A204.1 (cell line): ENCODE results near the gene FAM200B.

Experiments
- FAIRE-seq: peaks from 2 replicates; lab custom pipeline; 2012; peaks lifted over from hg19 to GRCh38; lab: Jason Lieb, UNC

The FAM200B gene

DNA sequence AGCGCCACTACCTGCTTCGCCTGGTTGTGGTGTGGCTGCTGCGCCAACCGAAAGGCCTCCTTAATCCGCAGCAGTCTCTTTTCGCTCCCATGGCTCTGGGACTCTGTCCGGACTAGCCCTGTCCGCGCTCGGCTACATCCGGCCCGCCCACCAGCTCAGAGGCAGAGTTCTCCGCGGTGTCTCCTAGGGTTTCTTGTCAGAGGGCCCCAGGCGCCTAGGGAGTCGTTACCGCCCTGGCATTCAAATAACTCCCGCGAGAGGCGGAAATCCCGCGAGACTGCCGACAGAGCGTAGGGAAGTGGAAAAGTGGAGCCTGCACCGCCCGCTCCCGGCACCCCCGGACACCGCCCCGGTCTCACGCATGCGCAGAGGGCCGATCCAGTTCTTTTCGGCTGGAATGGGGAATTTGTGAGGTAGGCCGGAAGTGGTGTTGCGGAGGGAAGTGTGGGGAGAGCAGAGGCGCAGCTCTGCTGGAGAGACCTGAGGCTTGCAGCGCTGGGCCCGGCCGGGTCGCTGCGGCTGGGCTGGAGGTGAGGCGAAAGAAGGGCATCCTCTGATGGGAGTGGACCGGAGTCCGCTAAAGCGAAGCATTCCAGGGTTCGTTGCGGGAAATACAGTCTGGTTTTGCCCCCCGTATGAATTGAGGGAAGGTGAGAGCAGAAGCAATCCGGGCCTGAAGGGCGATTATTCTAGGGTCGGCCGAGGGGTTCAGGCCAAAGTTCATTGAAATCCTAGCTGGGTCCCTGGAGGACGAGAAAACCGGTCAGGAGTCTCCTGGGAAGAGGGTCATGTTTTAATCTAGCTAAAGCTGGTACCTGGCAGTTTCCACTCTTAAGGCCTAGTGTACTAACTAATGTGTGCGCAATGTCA, at the start of gene FAM200B:
FAM200B (plus strand) TSS at position 456 of the 870 bp plus-strand sequence. CDS start 5,151 bp downstream, outside the sequence.
- FAIRE-seq = peak; percentile 96

DNA sequence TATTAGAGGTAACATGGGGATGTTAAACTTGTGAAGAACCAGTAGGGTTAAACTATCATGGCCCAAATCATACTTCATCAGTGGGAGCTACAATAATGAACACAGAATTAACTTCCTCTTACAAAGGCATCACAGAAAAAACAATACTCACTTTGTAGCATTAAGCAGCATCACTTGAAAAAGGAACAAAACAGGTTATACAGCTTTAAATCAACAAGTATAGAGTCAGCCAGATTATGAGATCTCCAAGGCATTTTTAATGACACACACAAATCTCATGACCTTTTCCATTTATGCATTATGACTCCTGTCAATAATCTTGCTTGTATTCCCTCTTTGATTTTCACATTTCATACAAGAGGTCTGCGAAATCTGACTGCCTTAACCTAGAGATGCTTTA, 44.8 kb upstream of the FAM200B start:
- FAIRE-seq = no peak

DNA sequence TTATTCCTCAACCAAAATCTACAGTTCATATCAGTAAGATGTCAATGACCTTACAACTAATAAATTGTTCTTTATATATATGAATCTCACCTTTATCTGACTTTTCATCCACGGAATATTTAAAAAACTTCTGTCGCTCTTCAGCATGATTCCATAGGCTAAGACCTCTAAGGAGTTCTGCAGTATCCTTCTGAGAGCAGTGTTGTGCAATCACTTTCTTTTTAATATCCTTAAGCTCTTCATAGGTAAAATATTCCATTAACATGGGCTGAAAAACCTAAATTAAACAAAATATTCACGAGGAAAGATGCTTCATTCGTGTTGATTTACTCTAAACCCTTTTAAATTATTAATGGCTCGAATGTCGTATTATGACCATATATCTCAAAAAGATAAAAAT, 43.2 kb upstream of the FAM200B start:
- FAIRE-seq = no peak

DNA sequence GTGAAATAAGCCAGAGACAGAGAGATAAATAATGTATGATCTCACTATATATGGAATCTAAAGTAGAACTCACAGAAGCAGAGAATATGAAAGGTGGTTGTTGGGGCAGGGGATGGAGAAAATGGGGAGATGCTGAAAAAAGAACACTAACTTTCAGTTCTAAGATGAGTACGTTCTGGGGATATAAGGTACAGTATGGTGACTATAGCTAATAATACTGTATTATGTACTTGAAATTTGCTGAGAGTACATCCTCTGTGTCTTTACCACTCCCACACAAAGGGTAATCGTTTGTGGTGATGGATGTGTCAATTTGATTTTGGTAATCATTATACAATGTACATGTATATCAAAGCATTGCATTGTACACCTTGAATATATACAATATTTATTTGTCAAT, 33.0 kb upstream of the FAM200B start:
- FAIRE-seq = no peak

DNA sequence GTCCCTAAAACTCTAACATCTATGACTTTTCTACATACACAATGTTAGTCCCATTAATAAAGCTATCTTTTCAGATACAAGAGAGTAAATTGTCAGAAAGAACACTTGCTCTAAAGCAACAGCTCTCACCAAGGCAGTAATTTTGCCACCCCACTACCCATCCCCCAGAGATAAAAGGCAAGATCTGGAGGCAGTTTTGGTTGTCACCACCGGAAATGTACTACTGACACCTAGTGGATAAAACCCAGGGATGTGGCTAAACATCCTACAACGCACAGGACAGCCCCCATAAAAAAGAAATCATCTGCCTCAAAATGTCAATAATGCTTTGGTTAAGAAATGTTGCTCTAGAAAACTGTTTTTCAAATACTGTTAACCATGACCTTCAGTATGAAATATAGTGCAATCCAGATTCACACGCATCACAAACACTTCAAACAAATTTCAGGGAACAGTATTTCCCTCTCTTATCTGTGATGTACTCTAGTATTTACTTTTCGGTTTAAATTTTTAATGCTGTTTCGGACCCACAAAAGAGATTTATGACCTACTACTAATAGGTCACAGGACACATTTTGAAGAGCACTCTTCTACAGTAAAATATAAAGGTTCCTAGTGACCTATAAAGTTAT, 31.6 kb upstream of the FAM200B start:
- FAIRE-seq = peak; percentile 74

DNA sequence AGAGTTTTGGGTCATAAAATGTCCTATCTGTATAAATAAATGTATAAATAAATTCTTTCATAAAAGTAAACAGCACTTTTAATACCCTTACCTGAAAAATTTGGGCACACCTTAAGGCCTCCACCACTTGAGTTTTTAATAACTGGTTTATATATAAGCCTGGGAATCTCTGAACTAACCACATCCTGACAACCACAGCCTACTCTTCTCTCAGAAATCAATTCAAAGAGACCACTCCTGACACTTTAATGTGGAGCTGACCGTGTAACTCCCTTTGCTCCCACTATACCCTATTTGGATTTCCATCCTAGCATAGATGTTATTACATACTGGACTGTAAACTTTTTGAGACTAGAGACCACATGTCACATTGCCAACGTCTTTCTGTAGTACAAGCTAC, 30.0 kb upstream of the FAM200B start:
- FAIRE-seq = no peak

DNA sequence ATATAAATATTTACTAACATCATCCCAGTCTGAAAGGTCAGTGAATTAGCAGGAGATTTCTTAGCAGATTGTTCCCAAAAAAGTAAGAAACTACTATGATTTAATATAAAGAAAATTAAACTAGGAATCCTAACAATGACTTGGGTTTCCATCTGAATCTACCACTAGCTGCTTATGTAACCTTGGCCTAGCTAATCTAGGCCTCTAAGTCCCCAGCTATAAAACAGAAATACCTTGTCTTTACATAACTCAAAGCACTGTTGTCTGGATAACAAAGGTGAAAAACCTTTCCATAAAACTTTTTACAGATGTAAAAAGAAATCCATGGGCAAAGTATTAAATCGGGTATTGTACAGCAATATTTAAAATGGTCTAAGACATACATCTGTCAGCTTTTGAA, 29.4 kb upstream of the FAM200B start:
- no peak for FAIRE-seq

DNA sequence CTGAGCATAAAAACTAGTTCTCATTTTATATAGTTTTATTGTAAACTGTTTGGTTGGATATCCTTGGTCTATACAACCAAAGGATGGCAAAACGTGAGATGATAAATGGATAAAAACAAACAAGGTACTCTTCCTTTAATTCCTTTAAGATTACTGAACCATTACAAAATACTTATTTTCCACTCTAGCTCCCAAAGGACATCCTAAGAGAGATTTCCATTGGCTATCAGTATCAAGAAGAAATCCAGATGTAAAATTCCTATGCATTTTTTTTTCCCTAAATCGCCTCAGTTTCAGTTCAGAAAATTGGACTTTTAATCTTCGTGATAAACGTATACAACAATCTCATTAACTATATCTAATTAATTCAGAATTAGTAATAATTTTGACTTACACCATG, 28.8 kb upstream of the FAM200B start:
- no peak for FAIRE-seq

DNA sequence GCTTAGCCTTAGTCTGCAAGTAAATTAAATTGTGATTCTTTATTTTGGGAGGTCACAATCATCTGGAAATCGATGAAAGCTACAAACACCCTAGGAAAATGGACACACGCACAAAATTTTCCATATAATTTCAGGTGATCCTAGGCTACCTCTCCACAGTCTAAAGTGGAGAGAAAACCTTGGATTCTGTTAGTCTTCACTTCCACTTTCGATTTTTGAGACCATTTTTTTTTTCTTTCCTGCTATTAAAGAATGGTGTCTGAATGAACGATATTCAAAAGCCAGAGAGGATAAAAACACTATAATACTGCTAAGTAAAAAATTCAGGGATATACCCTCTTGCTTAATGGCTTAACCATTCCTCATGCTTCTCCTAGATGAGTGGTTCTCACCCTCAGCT, 28.2 kb upstream of the FAM200B start:
- FAIRE-seq = no peak

DNA sequence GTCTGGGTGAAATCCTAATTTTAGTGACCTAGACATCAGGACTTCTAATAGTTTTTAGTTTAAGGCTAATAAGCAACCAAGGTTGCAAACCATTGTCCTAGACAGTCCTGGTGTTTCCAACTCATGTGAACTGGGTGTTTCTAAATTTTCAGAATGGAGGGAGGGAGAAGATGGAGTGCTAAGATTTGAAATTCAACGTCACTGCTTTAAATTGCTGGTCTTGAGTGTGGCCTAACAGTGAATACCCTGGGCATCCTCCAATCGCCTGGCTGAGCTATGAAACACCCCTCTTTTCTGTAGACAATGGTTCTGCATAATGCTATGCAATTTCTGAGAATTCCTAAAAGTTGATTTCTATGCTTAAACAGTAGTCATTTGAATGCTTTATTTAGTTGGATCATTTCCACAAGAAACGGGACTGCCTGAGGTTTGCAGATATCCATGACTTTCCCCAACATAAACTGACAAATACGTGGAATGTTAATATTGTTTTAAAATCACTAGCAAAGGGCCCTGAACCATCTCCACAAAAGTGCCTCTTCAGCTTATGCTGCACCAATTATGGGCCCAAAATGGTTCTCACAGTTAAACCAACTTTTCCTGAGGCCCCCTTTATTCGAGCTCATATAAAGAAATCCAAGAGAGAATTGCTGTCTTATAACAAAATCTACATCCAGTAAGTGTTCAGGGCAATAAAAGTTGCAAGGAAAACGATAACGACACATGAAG, 27.6 kb upstream of the FAM200B start:
- FAIRE-seq = peak; percentile 6

DNA sequence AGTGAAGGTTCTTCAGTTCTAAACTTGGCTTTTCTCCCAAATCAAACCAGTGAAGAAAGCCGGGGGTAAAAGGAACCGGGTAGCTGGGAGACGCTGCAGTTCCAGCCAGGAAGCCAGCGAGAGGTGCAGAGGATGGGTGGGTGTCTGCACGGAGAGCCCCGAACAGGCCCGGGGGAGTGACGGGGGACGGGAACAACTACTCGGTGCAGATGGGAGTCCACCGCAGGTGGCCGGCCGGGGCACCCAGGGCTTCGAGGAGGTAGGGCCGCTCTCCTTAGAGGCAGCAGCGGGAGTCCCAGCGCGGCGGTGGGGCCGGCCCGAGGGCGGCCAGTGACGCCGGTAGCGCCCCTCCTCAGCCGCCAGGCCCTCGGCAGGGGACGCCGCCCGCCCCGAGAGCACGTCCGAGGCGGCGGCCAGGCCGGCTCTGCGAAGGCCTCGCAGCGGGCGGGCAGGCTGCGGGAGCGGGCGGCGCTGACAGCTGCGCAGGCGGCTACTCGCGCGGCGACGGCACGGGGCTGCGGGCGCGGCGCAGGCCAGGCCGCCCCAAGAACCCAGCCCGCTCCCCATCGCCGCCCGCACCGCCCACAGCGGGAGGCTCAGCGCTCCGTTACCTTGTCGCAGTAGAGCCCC, 26.9 kb upstream of the FAM200B start:
- no peak for FAIRE-seq

DNA sequence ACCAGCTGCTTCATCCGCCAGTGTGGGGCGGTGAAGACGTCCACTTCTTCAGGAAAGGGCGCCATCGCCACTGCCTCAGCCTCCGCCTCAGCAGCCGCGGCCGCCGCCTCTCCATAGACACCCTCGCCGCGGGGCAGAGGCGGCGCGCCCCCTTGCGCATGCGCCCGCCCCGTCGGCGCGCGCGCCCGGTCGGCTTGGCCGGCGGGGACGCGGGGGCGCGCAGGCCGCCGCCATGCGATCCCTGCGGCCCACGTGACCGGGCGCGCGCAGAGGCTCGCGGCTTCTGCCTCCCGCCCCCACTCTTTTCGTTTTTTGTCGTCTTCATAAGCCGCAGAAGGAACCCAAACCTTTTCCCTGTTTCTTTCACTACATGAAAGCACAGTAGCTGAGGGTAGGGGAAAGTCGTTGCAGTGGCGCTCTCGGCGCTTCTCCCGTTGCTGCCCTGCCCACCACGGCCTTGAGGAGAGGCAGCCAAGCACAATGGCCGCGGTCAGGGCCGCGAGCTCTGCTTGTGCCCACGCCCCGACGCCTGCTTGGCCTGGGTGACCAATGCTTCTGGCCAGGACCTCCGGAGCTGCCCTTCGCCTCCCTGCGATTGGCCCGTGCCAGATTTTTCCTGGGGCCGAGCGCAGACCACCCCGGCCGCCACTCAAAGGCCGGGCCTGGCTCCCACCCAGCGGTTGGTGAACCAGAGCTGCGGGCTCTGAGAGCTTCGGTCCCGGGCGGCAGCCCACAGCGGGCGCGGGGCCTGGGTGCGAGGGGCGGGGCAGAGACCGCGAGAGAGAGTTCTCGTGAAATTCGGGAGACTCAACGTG, 26.2 kb upstream of the FAM200B start, which contains the start of gene FBXL5:
FBXL5 (minus strand) TSS at position 135 of the 815 bp plus-strand sequence; CDS start at position 65, 70 bp downstream.
- FAIRE-seq = no peak

DNA sequence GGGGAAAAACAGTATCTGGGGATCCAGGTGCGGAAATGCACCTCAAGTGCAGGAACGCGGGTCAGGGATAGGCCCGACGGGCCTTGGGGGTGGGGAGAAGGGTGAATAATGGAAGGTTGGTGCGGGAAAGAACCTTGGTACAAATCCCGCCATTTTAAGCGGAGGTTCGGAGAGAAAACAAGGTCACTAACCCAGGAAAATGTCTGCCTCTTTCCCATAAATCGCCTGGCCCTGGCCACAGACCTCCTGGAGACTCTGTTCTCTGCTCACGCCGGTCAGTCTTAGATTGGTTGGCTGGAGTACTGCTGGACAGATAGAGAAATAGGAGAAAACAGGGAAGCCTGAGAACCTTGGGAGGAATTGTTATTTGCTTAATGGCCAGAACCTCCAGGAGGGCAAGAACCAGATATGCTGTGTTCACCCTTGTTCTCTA, 25.6 kb upstream of the FAM200B start:
- no peak for FAIRE-seq

DNA sequence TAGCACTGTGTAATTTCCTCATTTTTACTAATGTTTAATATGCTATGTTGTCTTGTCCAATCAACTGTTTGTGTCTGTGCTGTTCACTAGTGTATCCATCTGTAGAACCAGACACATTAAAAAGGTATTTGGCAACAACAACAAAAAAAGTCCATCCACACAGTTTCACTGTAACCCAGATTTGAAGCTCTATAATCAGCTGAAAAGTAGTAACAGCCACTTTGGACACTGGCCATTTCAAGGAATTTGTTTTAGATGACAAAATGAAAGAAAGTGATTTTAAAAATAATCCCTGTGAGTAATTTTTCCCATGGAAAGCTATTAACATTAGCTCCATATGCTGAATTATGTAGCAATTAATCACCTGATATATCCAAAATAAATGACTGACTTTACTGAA, 24.3 kb upstream of the FAM200B start:
- no peak for FAIRE-seq

DNA sequence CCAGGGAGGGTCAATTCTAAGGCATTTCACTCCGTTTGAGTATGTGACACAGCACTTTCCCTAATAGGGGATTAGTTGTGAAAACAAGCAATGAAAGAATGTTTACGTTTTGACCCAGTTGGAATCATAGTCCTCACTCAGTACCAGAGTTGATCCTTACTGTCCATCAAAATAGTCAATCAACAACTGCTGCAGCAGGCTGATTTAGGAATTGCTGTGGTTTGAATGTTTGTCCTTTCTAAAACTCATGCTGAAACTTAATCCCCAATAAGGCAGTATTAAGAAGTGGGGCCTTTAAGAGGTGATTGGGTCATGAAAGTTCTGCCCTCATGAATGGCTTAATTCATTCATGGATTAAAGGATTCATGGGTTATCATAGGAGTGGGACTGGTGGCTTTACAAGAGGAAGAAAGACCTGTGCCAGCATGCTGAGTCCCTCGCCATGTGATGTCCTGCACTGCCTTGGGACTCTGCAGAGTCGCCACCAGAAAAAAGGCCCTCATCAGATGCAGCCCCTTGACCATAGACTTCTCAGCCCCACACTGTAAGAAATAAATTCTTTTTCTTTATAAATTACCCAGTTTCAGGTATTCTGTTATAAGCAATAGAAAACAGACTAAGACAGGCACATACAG, 23.4 kb upstream of the FAM200B start:
- FAIRE-seq = no peak

DNA sequence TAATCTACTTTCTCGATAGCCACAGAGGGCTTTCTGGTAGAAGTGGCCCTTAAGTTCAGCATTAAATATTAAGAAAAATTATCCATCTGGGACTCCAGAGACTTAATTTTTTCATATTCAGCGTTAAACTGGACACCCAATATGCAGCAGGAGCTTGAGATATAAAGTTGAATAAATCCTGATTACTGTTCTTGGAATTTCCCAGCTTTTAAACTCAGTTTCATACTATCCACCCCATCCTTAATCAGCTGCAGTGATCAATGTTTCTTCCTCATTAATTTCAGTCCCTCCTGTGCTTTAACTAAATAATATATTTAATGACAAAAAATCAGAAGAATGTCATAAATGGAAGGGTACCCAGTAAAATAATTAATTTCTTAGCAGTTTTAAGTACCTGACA, 22.8 kb upstream of the FAM200B start:
- no peak for FAIRE-seq

DNA sequence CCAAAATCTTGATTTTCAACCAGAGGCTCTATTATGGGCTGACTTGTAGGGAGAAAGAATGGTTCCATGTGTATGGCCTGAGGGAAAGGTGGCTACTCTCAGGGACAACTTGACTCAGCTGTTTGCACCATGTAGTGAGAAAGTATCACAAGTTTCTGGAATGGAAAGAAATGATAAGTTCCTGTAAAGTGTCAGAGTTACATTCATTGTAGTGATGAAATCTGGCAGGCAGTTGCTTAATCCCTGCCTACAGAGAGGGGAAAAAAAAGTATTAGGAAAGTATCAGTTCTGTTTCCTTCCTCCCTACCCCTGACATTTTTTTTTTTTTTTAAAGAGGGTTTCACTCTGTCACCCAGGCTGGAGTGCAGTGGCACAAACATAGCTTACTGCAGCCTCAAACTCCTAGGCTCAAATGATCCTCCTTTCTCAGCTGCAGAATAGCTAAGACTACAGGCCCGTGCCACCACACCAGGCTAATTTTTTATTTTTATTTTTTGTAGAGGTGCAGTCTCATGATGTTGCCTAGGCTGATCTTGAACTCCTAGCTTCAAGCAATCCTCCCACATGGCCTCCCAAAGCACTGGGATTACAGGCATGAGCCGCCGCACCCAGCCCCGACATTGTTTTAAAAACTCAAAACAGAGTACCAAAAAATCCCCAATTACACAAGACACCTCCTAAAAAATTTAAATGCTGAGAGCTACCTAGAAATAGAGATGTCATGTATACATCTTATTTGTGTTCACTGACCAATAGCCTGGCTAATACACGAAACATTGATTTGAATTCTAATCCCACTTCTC, 21.7 kb upstream of the FAM200B start:
- no peak for FAIRE-seq

DNA sequence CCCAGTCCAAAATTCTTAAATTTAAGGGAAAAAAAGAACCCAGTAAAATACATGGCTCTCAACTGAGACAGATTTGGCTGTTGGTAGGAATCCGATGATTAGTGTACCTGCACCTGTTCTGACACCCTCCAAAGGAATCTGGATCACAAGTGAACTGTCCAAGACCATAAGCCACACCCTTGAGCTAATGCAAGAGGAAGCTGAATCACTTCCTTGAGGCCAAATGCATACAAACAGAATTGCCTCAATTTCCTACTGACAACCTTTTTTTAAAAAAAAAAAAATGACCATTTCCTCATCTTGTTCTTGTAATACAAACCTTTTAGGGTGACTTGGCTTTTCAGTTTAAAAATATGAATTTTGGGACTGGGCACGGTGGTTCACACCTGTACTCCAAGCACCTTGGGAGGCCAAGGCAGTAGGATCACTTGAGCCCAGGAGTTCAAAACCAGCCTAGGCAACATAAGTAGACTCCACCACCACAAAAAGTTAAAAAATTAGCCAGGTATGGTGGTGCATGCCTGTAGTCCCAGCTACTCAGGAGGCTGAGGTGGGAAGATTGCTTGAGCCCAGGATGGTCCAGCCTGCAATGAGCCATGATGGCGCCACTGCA, 15.8 kb upstream of the FAM200B start:
- FAIRE-seq = no peak

DNA sequence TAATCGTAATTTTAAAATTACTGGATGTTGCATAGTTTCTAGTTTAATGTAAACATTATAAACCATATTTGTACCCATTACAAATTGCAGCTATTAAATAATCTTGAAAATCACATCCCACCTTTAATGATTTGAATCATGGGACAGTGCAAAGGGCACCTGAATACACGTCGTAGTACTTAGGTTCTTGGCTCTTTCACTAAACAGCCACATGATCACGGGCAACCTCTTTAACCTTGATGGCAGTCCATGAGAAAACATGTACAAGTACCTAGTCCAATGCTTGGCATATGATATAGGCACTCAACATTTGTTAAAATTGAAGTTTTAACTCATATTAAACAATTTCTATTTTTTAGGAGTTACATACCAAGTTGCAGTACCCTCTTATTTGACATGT, 14.6 kb upstream of the FAM200B start:
- FAIRE-seq = no peak
